GM21717 (cell line): ENCODE results near the gene DNAI7.

ENCODE experiments used
- ATAC-seq: cut with Tn5 transposase; IDR thresholded peaks from one replicate; pipeline ENCODE4 v1.9.1; 2021; ENCODE audit warnings: mild to moderate bottlenecking, moderate library complexity; ENCODE audit not compliant: unreplicated experiment

DNAI7 gene, protein sequence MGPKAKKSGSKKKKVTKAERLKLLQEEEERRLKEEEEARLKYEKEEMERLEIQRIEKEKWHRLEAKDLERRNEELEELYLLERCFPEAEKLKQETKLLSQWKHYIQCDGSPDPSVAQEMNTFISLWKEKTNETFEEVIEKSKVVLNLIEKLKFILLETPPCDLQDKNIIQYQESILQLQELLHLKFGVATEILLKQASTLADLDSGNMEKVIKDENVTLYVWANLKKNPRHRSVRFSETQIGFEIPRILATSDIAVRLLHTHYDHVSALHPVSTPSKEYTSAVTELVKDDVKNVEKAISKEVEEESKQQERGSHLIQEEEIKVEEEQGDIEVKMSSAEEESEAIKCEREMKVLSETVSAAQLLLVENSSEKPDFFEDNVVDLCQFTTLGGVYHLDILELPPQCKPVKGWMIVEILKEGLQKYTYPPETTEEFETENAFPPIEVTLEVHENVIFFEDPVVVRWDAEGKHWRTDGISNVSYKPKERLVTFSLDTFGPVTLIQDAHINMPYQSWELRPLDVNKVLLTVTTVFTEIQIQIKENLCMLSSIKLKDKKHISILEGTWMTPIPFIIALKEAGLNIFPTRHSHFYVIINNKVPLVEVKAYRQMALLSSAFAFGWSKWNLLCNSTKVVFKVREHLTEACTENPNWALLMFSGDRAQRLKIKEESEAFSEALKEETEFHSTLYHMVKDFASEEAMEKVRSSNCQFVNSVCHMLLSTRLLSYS

DNA sequence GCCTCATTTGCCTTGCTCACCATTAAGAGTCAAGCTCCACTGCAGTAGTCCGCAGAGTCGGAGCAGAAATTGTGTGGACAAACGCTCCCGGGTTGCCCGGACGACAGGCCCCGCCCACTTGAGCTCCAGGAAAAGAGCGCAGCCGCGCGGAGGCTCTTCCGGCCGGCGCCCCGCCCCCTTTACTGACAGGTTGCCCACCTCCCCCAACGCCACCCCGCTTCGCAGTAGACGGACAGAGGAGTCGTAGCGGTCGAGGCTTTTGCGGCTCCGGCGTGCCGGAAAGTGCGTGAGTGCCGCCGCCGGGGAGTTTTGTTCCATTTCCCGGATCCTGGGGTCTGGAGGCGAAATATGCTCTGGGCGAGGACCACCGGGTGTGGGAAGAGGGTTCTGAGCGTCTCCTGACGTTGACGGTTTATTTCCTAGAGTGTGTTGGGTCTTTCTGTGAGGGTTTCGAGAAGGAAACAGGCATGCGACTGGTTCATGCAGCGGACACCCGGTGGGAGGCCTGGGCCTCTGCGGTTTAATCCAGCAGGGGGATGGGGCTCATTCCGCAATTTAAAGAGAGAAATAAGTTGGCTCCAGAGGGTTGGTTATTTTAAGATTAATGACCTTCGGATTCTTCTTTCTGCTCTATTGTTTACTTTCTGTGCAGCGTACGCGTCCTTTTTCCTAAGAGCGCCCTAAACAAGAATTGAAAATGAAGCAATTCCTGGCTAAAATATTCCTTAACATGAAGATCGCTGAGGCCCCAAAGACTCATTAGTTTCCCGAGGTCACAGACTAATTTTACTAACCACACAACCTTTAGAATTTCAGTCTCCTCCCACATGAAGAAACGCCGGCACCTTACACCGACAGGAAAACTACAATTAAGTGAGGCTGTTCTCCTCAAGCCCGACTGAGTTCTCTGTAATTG, at the start of gene DNAI7, which contains the start of gene ETFRF1:
Gene DNAI7 (minus strand): TSS at position 105 of the 916 bp plus-strand sequence. CDS start 82 bp downstream, at position 23.
Gene ETFRF1 (plus strand): TSS at position 182 of the 916 bp plus-strand sequence. CDS start 8,720 bp downstream, outside the sequence.
- peak; percentile 93 for ATAC-seq

DNA sequence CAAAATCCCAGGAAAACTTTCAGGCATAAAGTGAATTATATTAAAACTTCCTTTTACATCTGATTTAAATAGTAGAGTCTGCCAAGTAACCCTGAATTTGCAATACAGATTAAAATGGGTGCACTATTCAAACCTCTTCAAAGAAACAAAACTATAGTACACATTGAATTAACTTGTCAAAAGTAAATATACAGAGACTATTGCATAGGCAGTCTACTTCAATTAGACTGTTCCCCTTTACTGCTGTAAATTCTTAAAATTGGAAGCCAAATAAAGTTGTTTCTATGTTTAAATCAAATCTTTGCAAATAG, 48.7 kb upstream of the DNAI7 start:
- no peak for ATAC-seq

DNA sequence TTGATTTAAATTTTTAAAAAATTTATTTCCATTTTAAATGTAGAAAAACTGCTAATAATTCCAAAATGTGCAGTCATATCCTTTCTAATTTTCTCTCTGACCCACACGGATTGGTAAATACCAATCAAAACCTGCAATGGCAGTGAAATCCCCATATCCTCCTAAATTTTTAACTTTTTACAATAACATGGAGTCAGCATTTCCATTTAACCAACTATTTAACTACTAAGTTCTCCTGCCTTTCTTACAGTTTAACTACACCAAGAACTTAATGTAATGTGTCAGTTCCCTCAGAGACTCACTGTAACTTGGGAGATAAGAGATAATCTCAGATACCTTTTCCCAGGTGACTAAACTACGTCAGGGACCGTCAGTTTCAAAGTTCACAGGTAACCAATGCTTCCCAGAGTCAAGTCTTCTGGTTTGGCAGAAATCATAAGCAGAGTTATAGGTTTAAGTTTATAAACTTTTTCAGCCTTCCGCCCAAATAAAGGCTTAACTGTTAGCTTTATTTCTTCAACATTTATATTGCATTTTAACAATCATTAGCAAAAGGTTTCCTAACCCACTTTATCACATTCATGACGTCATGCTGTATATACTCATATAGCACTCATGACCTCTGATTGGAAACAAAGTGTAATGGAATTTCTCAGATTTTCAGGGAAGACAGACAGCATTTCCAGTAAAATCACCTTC, 48.2 kb upstream of the DNAI7 start:
- no peak for ATAC-seq

DNA sequence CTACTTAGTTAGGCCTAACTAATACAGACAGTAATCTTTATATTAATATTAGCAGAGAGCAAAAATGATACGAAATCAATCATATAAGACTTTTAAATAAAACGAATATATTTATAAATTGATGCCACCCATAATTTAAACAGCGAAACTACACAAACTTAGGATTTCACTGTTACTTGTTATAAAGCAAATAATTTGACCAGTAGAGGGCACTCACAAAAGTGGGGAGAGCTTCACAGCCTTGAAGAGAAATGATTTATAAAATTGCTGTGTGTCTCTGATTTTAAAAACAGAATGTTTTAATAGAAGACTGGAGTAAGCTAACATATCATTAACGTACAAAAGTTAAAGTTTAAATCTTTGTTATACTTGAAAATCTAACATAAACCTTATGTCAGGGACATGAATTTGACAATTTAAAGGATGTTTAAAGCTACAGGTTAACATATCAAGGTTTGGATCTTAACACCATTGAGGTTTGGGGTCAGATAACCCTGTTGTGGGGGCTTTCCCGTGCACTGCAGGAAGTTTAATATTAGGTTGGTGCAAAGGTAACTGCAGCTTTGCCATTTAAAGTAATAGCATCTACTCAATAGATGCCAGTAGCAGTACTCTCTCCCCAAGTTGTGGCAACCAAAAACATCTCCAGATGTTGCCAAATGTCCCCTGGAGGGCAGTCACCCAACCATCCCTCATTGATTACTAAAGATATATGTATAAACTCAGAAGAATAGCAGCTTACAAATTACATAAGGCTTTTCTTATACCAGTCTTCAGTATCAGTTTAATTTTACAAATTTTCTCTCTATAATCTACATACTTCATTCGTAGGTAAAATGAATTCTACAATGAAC, 46.4 kb upstream of the DNAI7 start:
- no peak for ATAC-seq

DNA sequence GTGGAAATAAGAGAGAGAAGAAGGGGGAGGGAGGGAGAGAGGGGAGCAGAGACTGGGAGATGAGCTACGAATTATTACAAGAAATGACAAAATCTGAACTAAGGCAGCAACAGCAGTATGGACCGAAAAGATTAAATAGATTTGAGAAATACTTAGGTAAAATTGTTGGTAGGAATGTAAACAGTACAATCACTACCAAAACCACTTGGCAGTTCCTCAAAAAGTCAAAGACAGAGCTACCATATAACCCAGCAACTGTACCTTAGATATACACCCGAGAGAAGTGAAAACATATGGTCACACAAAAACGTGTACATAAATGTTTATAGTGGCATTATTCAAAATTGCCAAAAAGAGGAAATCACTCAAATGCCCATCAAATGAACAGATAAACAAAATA, 41.7 kb upstream of the DNAI7 start:
- no peak for ATAC-seq

DNA sequence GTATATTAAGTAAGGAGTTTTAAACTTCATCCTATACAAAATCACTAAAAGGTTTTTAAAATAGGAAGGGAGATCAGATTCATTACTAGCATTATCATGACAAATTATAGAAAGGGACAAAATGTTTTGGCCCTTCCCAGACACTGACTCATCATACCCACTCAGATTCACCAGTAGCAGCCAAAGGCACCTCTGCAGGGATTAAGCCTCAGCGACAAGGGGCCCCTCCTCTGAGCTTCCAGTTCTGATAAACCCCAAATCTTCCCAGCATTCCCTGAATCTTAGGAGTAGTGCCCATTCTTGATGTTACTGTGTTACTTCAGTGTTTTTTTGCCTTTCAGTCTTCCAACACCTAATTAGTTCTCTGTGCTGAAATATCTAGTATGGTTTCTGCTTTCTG, 41.2 kb upstream of the DNAI7 start:
- ATAC-seq, result no peak

DNA sequence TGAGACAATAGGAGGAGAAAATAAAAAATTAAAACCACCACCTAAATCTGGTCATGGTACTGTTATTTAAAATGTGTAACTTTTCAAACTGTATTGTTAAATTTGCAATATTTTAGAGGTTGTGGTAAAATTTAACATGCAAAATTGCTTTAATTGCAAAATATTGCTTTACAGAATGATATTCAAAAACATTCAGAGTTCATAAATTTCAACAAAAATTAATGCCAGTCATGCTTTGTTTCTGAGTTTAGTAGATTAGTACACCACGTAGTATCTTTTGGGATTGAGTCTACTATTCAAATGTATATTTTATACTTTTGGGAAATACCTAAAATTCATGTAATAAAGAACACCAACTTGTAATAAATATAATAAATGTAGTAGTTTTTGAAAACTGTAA, 18.4 kb upstream of the DNAI7 start:
- ATAC-seq, result no peak

DNA sequence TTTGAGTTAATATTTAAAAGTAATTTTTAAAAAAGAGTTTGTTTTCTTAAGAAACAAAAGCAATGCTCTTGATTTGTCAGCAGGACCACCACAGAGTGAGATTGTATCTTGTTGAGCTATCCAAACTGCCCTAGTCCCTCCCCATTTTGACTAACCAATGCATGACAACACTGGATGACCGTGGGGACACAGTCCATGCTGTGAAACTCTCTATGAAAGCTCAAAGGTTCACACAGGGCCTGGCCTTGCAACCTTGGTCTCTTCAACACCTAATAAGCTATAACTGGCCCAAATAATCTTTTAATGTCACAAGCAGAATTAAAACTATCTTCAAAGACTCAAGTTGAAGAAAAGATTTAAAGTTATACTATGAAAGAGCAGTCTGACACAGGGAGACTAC, 13.6 kb upstream of the DNAI7 start:
- ATAC-seq, result no peak

DNA sequence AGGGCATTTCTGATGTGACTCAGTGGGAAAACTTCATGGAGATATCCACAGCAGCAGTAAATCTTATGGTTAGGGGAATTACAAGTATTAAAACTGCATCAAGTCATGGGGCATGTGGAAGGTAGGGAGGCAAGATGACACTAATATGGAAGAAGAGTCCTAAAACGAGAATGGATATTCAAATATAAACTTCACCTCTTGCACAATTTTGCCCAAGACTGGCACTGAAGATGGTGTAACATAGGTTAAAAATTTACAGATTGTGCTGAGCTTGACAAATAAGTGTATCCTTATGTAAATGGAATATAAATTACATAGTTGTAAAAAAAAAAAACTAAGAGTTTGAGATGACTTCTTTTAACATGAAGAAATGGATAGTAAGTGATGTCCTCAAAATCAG, 12.9 kb upstream of the DNAI7 start:
- no peak for ATAC-seq

DNA sequence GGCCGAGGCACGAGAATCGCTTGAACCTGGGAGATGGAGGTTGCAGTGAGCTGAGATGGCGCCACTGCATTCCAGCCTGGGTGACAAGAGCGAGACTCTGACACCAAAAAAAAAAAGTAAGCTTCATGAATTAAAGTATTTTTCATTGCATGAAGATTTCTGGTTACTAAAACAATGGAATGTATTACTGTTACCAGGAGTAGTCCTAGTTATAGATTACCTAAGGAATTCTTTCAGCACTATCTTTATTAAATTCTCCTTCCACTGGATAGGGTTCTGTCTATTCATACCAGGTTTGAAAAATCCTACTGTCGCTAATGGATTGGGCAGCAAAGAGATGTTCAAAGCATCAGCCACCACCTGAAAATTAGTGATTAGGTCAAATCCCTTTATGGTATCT, 12.5 kb upstream of the DNAI7 start:
- ATAC-seq, result no peak

DNA sequence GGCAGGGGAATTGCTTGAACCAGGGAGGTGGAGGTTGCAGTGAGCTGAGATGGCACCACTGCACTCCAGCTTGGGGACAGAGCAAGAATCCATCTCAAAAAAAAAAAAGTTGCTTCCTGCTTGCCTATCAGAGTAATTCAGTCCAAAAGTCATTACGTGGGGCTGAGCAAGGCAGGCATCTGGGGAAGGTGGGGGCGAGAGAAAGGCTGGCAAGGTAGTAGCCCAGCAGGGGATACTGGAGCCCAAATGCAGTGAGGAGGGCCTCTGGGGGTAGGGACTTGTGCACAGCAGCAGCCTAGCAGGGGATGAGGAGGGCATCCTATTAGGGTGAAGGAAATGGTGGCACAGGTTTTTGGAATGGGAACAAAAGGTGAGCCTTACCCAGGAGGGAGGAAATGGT, 7.2 kb upstream of the DNAI7 start:
- ATAC-seq, result no peak

DNA sequence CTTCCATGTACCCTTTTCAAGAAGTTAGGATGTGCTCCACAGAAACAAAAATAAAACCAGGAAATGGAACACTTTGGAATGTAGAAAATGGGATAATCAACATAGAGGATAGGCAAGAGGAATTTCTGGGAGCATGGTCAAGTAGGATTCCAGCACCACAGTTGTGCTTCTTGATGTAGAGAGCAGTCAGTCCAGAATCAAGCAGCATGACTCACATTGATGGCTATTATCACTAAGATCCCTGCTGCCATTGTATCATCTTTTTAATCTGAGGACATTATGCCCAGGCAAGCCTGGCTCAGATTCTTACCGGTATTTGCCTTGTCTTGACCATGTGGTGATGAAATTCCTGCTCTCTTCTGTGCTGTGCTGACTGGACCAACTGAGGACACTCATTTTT, 5.7 kb upstream of the DNAI7 start:
- no peak for ATAC-seq

DNA sequence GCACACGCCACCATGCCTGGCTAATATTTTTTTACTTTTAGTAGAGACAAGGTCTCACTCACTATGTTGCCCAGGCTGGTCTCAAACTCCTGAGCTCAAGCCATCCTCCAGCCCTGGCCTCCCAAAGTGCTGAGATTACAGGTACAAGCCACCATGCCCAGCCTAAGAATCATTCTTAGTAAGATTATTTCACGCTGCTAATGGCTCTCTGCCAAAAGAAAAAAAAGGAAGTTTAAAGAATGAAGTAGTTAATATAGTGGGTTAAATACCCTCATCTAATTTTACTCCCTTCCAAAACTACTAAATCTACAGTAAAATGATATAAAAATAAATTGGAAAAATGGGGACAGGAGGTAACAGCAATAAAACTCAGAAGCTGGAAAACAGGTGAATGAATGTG, 2.6 kb upstream of the DNAI7 start:
- no peak for ATAC-seq

DNA sequence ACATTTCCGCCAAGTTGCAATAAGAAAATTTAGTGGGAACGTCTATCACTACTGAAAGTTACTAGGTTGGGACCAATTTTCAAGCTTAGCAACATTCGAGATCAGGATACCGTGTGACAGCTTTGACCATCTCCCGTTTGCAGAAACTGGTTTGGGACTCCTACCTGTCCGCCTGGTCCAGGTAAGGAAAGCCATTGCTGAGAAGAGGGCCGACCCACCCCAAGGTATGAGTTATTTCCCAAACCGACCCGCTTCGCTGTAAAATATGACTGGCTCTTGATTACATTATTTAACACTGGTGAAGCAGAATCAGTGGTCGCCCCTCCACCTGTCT, 271 bp downstream of the DNAI7 start:
- ATAC-seq, result no peak

DNA sequence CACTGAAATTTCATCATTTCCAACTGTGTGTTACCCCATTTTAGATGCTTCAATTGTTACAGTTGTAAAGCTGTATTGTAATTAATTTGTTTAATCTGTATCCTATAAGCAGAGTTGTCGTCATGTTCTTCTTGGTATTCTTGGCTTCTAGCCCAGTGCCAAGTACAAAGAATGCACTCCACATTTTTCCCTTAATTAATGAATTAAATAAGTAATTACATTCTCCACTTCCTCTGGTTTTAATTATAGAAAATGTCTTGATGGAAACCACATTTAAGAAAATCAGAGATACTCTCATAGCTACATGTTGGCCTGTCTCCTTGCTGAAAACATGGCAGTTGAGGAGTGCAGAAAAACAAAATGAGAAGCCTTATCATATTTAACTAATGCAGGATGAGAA, 746 bp downstream of the DNAI7 start:
- no peak for ATAC-seq

DNA sequence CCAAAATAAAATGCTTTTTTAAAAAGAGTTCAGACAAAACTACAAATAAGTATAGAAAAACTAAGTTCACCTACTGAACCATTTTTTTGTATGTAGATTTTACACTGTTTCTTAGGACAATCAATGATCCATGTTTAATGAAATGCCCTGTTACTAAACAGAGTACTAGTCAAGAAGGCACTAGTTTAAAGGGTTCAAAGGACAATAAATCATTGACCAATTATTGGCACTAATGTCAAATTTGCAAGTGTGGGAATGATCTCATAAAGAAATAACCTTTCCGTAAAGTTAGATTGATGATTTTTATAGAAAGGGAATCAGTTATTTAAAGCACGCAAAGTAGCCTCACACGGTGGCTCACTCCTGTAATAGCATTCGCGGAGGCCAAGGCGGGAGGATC, 4.2 kb downstream of the DNAI7 start:
- ATAC-seq, result no peak

DNA sequence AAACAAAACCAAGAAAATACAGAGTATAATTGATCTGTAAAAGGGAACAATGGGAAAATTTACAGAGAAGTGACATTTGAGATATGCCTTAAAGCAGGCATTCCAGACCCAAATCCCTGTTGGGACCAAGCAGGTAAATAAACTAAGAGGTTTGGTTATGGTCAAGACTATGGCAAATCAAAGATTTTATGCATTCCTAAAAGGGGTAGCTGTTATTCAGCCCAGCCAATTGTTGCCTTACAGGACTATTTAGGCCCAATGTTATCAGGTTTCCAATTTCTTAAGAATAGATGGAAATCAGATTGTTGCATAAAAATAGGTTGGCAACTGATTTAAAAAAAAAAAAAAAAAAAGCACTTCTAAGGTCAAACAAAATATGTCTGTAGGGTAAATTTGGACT, 5.3 kb downstream of the DNAI7 start:
- ATAC-seq, result no peak

DNA sequence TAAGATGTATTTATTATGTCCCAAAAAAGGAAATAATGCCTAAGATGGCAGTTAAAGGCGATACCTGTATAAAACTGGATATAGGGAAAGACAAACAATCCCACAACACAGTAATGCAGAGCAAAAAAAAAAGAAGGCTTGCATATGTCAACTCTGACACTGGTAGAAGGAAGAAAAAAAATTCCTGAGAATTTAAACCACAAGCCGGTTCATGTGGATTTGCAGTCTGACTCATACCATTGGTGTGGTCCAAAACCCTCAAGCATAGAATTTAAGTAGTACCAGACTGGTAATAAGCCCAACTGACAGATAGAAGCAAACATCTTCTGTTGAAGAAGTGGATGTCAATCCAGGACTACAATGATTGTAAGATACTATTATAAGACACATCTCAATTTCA, 7.2 kb downstream of the DNAI7 start:
- no peak for ATAC-seq

DNA sequence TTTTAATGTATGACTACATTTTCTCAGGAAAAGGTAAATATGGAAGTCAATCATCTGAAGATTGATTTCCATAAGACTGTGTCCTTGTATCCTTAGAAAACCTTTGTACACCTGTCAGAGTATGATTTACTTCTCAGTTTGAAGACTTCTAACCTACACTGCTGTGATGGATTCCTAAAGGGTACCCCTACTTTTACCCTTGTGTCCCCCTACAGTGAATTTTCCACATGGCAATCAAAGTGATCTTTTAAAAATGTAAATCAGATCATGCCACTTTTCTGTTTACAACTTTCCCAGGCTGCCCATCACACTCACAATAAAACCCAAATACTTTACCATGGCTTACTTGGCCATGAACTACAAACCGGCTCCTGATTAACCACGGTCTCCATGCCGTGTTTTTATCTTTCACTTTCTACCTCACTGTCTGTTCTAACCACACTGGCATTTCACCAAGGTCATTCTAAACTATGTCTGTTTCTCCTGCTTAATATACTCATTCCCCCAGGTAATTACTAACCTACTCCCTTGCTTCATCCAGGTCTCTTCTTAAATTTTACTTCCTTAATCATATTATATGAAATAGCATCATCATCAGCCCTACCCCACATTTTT, 8.1 kb downstream of the DNAI7 start:
- ATAC-seq, result peak; percentile 88
